GM23338 (cell line): Measurements from ENCODE around the gene CHRM5.

Experiments used
- CREB1 ChIP-seq: fragments of 250-450 bp; sonication (Bioruptor Pico); IDR thresholded peaks from 2 replicates; pipeline ENCODE4 v1.5.0; 2020; ENCODE audit warnings: low read depth, mild to moderate bottlenecking, moderate library complexity
- EZH2 ChIP-seq: fragments of 200-600 bp; sonication (generic); IDR thresholded peaks from one replicate; pipeline ENCODE4 v1.8.0; 2017; ENCODE audit warnings: antibody characterized with exemption, mild to moderate bottlenecking, low read depth; ENCODE audit not compliant: unreplicated experiment
- EZH2phosphoT487 ChIP-seq: fragments of 200-600 bp; sonication (generic); IDR thresholded peaks from one replicate; pipeline ENCODE4 v1.8.1; 2018; ENCODE audit warnings: antibody characterized with exemption; ENCODE audit not compliant: unreplicated experiment
- NANOG ChIP-seq: IDR thresholded peaks from 2 replicates; pipeline ENCODE4 v1.6.1; 2016; ENCODE audit warnings: antibody characterized with exemption, borderline replicate concordance
- POLR2AphosphoS5 ChIP-seq: IDR thresholded peaks from 2 replicates; pipeline ENCODE4 v1.6.1; 2016; ENCODE audit warnings: antibody characterized with exemption, low read depth
- ZNF114 ChIP-seq: fragments of 250-450 bp; sonication (Bioruptor Pico); IDR thresholded peaks from 2 replicates; pipeline ENCODE4 v1.5.0; 2020; ENCODE audit warnings: mild to moderate bottlenecking, moderate library complexity
- TF ChIP-seq, protein P1 (sequence below), 2 experiments: fragments of 200-600 bp in 1 of 2; sonication (generic) in 1 of 2; conservative IDR thresholded peaks; 2 replicates each; pipeline versions ENCODE4 v1.5.1 to v1.6.1; 2016 to 2017; ENCODE audit warnings: antibody characterized with exemption in 2 of 2, low read depth in 2 of 2, mild to moderate bottlenecking in 2 of 2, moderate library complexity in 1 of 2
- TF ChIP-seq, protein P2 (sequence below): IDR thresholded peaks from one replicate; pipeline ENCODE4 v1.6.1; 2018; ENCODE audit warnings: antibody characterized with exemption; ENCODE audit not compliant: unreplicated experiment
- TF ChIP-seq, protein P3 (sequence below): IDR thresholded peaks from 2 replicates; pipeline ENCODE4 v1.6.1; 2016; ENCODE audit warnings: antibody characterized with exemption

DNA sequence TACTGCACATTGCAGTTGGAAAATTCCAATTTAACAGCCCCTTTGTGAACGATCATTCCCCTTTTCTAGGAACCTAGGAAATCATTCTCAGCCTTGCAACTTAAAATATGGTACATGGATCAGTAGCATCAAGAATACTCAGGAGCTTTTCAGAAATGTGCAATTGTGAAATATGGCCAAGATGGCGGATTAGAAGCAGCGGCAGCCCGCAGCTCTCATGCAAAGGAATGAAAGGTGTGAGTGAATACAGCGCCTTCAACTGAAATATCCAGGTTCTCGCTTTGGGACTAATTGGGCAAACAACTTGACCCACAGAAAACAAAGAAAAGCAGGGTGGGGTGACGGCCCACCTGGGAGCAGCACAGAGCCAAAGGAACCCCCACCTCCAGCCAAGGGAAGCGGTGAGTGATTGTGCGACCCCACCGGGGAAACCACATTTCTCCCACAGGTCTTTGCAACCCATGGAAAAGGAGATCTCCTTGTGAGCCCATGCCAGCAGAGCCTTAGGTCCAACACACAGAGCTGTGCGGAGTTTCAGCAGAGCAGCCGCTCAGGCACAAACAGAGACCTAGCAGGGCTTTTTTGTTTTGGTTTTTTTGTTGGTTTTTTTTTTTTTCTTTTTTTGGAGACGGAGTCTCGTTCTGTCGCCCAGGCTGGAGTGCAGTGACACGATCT lies 78.3 kb downstream of the CHRM5 start:
- TF ChIP-seq, protein P1, sequence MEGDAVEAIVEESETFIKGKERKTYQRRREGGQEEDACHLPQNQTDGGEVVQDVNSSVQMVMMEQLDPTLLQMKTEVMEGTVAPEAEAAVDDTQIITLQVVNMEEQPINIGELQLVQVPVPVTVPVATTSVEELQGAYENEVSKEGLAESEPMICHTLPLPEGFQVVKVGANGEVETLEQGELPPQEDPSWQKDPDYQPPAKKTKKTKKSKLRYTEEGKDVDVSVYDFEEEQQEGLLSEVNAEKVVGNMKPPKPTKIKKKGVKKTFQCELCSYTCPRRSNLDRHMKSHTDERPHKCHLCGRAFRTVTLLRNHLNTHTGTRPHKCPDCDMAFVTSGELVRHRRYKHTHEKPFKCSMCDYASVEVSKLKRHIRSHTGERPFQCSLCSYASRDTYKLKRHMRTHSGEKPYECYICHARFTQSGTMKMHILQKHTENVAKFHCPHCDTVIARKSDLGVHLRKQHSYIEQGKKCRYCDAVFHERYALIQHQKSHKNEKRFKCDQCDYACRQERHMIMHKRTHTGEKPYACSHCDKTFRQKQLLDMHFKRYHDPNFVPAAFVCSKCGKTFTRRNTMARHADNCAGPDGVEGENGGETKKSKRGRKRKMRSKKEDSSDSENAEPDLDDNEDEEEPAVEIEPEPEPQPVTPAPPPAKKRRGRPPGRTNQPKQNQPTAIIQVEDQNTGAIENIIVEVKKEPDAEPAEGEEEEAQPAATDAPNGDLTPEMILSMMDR (conservative IDR thresholded peaks at IDR 0.05; ENCODE audit: low read depth in 2 of 2) = no peak
- TF ChIP-seq NANOG (no peak), ZNF114 (no peak), EZH2phosphoT487 (no peak), POLR2AphosphoS5 (no peak), EZH2 (no peak), CREB1 (CRISPR knock-in tag) (no peak)
- TF ChIP-seq, protein P2, sequence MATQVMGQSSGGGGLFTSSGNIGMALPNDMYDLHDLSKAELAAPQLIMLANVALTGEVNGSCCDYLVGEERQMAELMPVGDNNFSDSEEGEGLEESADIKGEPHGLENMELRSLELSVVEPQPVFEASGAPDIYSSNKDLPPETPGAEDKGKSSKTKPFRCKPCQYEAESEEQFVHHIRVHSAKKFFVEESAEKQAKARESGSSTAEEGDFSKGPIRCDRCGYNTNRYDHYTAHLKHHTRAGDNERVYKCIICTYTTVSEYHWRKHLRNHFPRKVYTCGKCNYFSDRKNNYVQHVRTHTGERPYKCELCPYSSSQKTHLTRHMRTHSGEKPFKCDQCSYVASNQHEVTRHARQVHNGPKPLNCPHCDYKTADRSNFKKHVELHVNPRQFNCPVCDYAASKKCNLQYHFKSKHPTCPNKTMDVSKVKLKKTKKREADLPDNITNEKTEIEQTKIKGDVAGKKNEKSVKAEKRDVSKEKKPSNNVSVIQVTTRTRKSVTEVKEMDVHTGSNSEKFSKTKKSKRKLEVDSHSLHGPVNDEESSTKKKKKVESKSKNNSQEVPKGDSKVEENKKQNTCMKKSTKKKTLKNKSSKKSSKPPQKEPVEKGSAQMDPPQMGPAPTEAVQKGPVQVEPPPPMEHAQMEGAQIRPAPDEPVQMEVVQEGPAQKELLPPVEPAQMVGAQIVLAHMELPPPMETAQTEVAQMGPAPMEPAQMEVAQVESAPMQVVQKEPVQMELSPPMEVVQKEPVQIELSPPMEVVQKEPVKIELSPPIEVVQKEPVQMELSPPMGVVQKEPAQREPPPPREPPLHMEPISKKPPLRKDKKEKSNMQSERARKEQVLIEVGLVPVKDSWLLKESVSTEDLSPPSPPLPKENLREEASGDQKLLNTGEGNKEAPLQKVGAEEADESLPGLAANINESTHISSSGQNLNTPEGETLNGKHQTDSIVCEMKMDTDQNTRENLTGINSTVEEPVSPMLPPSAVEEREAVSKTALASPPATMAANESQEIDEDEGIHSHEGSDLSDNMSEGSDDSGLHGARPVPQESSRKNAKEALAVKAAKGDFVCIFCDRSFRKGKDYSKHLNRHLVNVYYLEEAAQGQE = no peak
- TF ChIP-seq, protein P3, sequence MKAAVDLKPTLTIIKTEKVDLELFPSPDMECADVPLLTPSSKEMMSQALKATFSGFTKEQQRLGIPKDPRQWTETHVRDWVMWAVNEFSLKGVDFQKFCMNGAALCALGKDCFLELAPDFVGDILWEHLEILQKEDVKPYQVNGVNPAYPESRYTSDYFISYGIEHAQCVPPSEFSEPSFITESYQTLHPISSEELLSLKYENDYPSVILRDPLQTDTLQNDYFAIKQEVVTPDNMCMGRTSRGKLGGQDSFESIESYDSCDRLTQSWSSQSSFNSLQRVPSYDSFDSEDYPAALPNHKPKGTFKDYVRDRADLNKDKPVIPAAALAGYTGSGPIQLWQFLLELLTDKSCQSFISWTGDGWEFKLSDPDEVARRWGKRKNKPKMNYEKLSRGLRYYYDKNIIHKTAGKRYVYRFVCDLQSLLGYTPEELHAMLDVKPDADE = no peak
